Right lobe of liver (tissue), 6 donors: ENCODE results near the gene PAF1. TPM values are rescaled to one million over a fixed set of nuclear protein-coding genes. Genes with fewer than 3 reads are reported as not detected.

Experiments
- ATAC-seq, 4 donors: fragments of 200-7000 bp; cut with Tn5 transposase; one replicate each; pipeline ENCODE4 v1.9.1; 2020; ENCODE audit warnings: mild to moderate bottlenecking in 4 of 4, moderate library complexity in 4 of 4
- DNase-seq, 3 donors: peaks; one replicate each; pipeline ENCODE4 v3.0.0-alpha.2; 2020
- H3K27ac ChIP-seq, 3 donors: fragments of 200-600 bp; one replicate each; pipeline ENCODE4 v1.8.0; 2022
- H3K27me3 ChIP-seq, 2 donors: fragments of 200-600 bp; one replicate each; pipeline ENCODE4 v1.8.0; 2022
- H3K36me3 ChIP-seq, 4 donors: fragments of 200-600 bp; sonication (generic) in 1 of 4; one replicate each; pipeline versions ENCODE4 v1.5.1 to v1.8.0; 2017 to 2022; ENCODE audit warnings: control low read depth in 1 of 4
- H3K4me1 ChIP-seq, 4 donors: fragments of 200-600 bp; sonication (generic) in 1 of 4; one replicate each; pipeline versions ENCODE4 v1.5.1 to v1.8.0; 2017 to 2022; ENCODE audit warnings: control low read depth in 1 of 4
- H3K4me3 ChIP-seq, 3 donors: fragments of 200-600 bp; one replicate each; pipeline ENCODE4 v1.8.0; 2022
- H3K9me3 ChIP-seq, 4 donors: fragments of 200-600 bp; sonication (generic) in 1 of 4; one replicate each; pipeline versions ENCODE4 v1.5.1 to v1.8.0; 2017 to 2022; ENCODE audit warnings: control low read depth in 1 of 4
- CTCF ChIP-seq, 4 donors: fragments of 200-600 bp in 3 of 4; fragments of 450-650 bp in 1 of 4; IDR thresholded peaks; one replicate each; pipeline versions ENCODE4 v1.5.1 to v1.8.0; 2016 to 2022; ENCODE audit warnings: antibody characterized with exemption in 4 of 4, mild to moderate bottlenecking in 2 of 4
- POLR2A ChIP-seq: fragments of 450-650 bp; IDR thresholded peaks from one replicate; pipeline ENCODE4 v1.6.1; 2017; ENCODE audit warnings: antibody characterized with exemption, mild to moderate bottlenecking
- WGBS: methylation state at CpG from one replicate; pipeline ENCODE4 v1.1.6; 2018; ENCODE audit warnings: low coverage, low lambda C conversion rate; ENCODE audit not compliant: insufficient coverage; ENCODE audit errors: missing lambda C conversion rate; 5-methylcytosine and 5-hydroxymethylcytosine counted together
- intact Hi-C, 2 donors: fragments of 100-400 bp; cut with DNase I; formaldehyde crosslinking; loops; one replicate each; pipeline versions ENCODE4 v1.11.2 to v1.14.1; 2022
- total RNA-seq, 6 experiments: library from RNA; depleted of rRNA in 2 of 6; stranded (reverse); fragments of >200 nt in 2 of 6; fragmentation: NEBNext Ultra II Directional in 3 of 6; extraction: Animal tissue kit (Norgen Biotek cat#: 25700) in 3 of 6; gene quantifications; one replicate each; pipeline versions ENCODE4 v1.1.0 to v1.2.4, GENCODE V29; 2016 to 2023
- donor health status: DM: no; HTN: yes; CAD: no.
- donor health status: DM: no; HTN: no; CAD: no.
- donor health status: DM: no; HTN: no; CAD: no.
- donor health status: DM: no; HTN: yes; CAD: no.
- donor health status: DM: no; HTN: yes; CAD: no.

The PAF1 gene
- total RNA-seq, 6 experiments from 2014 or later, result 18.6 to 34.9 (median 24.8) TPM

- peaks cover 0 to 11% (median 7%) of the 10 kb centered on the region in 4 donors for H3K36me3 ChIP-seq
- WGBS, result 0% methylated on average over 23 of the region's 56 CpGs
- intact Hi-C loops, result no loop called here
- H3K4me1 ChIP-seq, result peaks cover 0 to 23% (median 11%) of the 10 kb centered on the region in 4 donors
- DNase-seq, result peak; percentile 92 to 95 (median 94)
- H3K9me3 ChIP-seq, result no peaks in the 10 kb centered on the region
- ATAC-seq, result peak; percentile 11 to 46 (median 42)
- peak within 1 kb of the TSS; percentile 84 to 99 (median 97) for H3K4me3 ChIP-seq
- H3K27me3 ChIP-seq, result no peaks in the 10 kb centered on the region
- TF ChIP-seq CTCF (IDR thresholded peaks at IDR 0.05), result no peak
- TF ChIP-seq POLR2A, result peak; percentile 99
- H3K27ac ChIP-seq, result peak within 1 kb of the TSS; percentile 93 to 100 (median 99)
These were observed 15.9 kb upstream of the PAF1 start, which contains the start of gene ZFP36 for GRCh38 chr19:39406656-39407409. TSS of gene ZFP36 (plus strand) at chr19:39406847. CDS start at chr19:39406905, 58 bp downstream.

- peak overlapping the region; percentile 93 to 100 (median 99) for H3K27ac ChIP-seq
- H3K4me3 ChIP-seq, result peak overlapping the region; percentile 84 to 99 (median 97)
- no peak for TF ChIP-seq CTCF (IDR thresholded peaks at IDR 0.05)
- peaks cover 0 to 26% (median 13%) of the 10 kb centered on the region in 4 donors for H3K4me1 ChIP-seq
- H3K36me3 ChIP-seq, result peaks cover 0 to 11% (median 7%) of the 10 kb centered on the region in 4 donors
- 8% methylated on average over 22 of the region's 22 CpGs for WGBS
- peak in 3 of 4 donors; percentile 0 to 1 (median 0) for ATAC-seq
- no peaks in the 10 kb centered on the region for H3K9me3 ChIP-seq
- DNase-seq, result no peak
- intact Hi-C loops, result no loop called here
- no peaks in the 10 kb centered on the region for H3K27me3 ChIP-seq
These were observed 15.2 kb upstream of the PAF1 start for GRCh38 chr19:39405958-39406655.

- H3K27me3 ChIP-seq, result no peaks in the 10 kb centered on the region
- DNase-seq (peak in 1 of 3 donors; percentile 57), ATAC-seq (no peak)
- H3K27ac ChIP-seq, result peak overlapping the region; percentile 93 to 100 (median 99)
- peaks cover 0 to 33% (median 15%) of the 10 kb centered on the region in 4 donors for H3K4me1 ChIP-seq
- TF ChIP-seq POLR2A, result no peak
- TF ChIP-seq CTCF (IDR thresholded peaks at IDR 0.05), result no peak
- intact Hi-C loops, result no loop called here
- 93% methylated on average over 7 of the region's 17 CpGs for WGBS
- H3K4me3 ChIP-seq, result peak overlapping the region in 1 of 3 donors; percentile 84
- H3K36me3 ChIP-seq, result peaks cover 0 to 11% (median 7%) of the 10 kb centered on the region in 4 donors
- H3K9me3 ChIP-seq, result no peaks in the 10 kb centered on the region
These were observed 14.5 kb upstream of the PAF1 start for GRCh38 chr19:39405261-39405957.
